ENCODE data around the gene AGAP1. TPM values are rescaled to one million over a fixed set of nuclear protein-coding genes. Genes with fewer than 3 reads are reported as not detected.

Gene AGAP1
- total RNA-seq, 6 experiments from 2014 or later, result 8.1 to 11.2 (median 9.8) TPM

- ATAC-seq (no peak), DNase-seq (no peak)
- WGBS (ENCODE audit: insufficient coverage, low coverage, low lambda C conversion rate, missing lambda C conversion rate), result 88% methylated on average over 9 of the region's 21 CpGs
- no peak overlapping the region for H3K27ac ChIP-seq
- no peaks in the 10 kb centered on the region for H3K27me3 ChIP-seq
- H3K9me3 ChIP-seq, result no peaks in the 10 kb centered on the region
- H3K36me3 ChIP-seq, result no peaks in the 10 kb centered on the region
- intact Hi-C loops (cut with DNase I), result no loop called here
- H3K4me3 ChIP-seq, result no peak overlapping the region
- no peak for TF ChIP-seq POLR2A (IDR thresholded peaks at IDR 0.05)
- TF ChIP-seq CTCF (IDR thresholded peaks at IDR 0.05), result no peak
- no peaks in the 10 kb centered on the region for H3K4me1 ChIP-seq
These were observed 260.7 kb downstream of the AGAP1 start for GRCh38 chr2:235754357-235755207.

DNA sequence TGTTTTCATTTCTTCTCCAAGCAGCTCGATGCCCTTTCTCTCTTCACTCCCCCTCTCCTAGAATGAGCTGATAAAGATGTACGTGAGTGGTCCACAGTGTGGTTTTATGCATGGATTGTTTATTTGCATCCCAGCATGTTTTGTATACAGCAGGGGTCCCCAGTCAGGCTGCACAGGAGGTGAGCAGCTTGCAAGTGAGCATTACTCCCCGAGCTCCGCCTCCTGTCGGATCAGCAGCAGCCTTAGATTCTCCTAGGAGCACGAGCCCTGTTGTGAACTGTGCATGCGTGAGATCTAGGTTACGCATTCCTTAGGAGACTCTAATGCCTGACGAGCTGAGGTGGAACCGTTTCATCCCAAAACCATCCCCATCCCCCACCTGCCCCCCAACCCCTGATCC, 262.6 kb downstream of the AGAP1 start:
- DNase-seq (no peak), ATAC-seq (no peak)
- TF ChIP-seq CTCF (IDR thresholded peaks at IDR 0.05) (no peak), POLR2A (IDR thresholded peaks at IDR 0.05) (no peak)
- intact Hi-C loops (cut with DNase I), result no loop called here
- Histone ChIP-seq H3K9me3 (no peaks in the 10 kb centered on the region), H3K27ac (no peak overlapping the region), H3K36me3 (no peaks in the 10 kb centered on the region), H3K4me1 (no peaks in the 10 kb centered on the region), H3K27me3 (no peaks in the 10 kb centered on the region), H3K4me3 (no peak overlapping the region)
- WGBS (ENCODE audit: insufficient coverage, low coverage, low lambda C conversion rate, missing lambda C conversion rate), result 73% methylated on average over 2 of the region's 10 CpGs

- Histone ChIP-seq H3K36me3 (no peaks in the 10 kb centered on the region), H3K4me3 (no peak overlapping the region), H3K9me3 (no peaks in the 10 kb centered on the region), H3K4me1 (no peaks in the 10 kb centered on the region), H3K27me3 (no peaks in the 10 kb centered on the region), H3K27ac (no peak overlapping the region)
- intact Hi-C loops (cut with DNase I), result no loop called here
- no peak for ATAC-seq
- DNase-seq, result no peak
- WGBS (ENCODE audit: insufficient coverage, low coverage, low lambda C conversion rate, missing lambda C conversion rate), result 94% methylated on average over 3 of the region's 6 CpGs
- TF ChIP-seq POLR2A (IDR thresholded peaks at IDR 0.05), result no peak
- no peak for TF ChIP-seq CTCF (IDR thresholded peaks at IDR 0.05)
These were observed 263.4 kb downstream of the AGAP1 start for GRCh38 chr2:235757212-235757611.

GRCh38 chr2:235757640-235758039, 263.8 kb downstream of the AGAP1 start:
- Histone ChIP-seq H3K4me3 (no peak overlapping the region), H3K9me3 (no peaks in the 10 kb centered on the region), H3K27ac (no peak overlapping the region), H3K36me3 (no peaks in the 10 kb centered on the region), H3K4me1 (no peaks in the 10 kb centered on the region), H3K27me3 (no peaks in the 10 kb centered on the region)
- intact Hi-C loops (cut with DNase I), result no loop called here
- DNase-seq, result no peak
- ATAC-seq, result no peak
- 95% methylated on average over 4 of the region's 6 CpGs for WGBS (ENCODE audit: insufficient coverage, low coverage, low lambda C conversion rate, missing lambda C conversion rate)
- TF ChIP-seq POLR2A (IDR thresholded peaks at IDR 0.05), result no peak
- no peak for TF ChIP-seq CTCF (IDR thresholded peaks at IDR 0.05)

All from right lobe of liver (tissue), 6 donors.